Smooth muscle cell of the brain vasculature (primary cell): ENCODE data around the gene CAPN15.

Source experiments
- DNase-seq: peaks from one replicate; pipeline ENCODE4 v3.0.0-alpha.2; 2012; ENCODE audit warnings: low read depth, low spot score

Gene CAPN15

DNA sequence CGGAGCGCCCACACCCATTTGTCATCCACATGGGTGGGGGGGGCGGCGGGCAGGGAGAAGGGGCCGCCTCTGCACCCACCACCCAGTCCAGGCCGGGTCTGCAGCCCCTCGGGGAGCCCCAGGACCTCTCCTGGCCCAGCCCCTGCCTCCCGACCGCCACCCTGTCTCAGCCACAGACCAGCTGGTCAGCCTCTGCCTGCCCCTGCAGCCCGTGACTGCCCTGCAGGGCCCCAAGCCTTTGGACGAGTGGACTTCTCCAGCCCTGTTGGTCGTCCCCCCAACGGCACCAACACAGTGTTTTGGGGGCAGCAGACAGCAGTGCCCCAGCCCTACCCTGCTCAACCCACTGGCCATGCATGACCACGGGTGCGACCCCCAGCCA is 33.9 kb downstream of the CAPN15 start:
- no peak for DNase-seq

DNA sequence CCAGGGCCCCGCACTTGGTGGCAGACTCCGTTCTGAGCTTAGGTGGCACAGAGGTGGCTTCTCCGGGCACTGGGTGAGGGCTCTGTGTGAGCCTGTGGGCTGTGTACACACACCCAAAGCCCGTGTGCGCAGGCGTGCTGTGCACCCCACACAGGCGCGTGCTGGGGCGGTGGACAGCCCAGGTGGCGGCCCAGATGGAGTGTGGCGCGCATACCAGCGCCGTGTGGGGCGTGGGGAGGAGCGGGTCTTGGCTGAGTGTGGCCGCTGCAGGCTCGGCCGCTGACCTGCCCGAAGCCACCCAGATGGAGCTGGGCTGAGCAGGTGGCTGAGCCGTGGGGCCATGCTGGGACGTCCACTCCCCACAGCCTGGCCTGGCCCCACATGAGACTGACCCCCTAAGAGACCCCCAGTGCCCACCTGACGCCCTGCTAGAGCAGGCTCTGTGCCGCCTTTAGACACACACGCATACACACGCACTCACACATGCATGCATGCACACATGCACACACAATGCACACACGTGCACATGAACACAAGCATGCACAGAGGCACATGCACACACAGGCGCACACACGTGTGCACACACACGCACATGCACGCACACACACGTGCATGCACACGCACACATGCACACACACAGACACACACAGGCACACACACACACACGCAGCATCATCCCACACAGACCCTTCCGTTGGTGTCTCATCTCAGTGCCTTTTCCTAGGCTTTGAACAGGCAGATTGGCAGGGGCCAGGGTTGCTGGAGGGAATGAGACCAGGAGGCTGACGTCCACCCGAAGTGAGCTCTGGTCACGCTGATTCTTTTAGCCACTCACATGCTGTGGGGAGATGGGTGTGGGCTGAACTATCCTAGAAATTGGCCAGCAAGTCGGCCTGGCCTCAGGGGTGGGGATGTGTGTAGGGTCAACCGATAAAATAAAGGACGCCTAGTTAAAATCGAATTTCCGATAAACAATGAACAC is 34.7 kb downstream of the CAPN15 start:
- DNase-seq: no peak

DNA sequence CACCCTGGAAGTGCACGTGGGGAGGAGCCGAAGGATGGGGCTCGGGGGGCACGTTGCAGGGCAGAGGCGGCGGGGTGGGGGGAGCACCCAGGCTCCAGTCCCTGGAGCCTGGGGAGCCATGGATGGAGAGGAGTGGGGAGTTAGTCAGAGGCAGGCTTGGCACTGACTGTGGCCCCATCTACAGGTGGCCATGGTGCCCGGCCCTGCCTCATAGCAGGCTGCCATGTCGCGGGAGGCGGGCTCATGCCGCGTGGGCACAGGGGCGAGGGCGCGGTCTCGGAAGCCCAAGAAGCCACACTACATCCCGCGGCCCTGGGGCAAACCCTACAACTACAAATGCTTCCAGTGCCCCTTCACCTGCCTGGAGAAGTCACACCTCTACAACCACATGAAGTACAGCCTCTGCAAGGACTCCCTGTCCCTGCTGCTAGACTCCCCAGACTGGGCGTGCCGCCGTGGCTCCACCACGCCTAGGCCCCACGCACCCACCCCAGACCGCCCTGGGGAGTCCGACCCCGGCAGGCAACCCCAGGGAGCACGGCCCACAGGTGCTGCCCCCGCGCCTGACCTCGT is 35.6 kb downstream of the CAPN15 start:
- DNase-seq: no peak

DNA sequence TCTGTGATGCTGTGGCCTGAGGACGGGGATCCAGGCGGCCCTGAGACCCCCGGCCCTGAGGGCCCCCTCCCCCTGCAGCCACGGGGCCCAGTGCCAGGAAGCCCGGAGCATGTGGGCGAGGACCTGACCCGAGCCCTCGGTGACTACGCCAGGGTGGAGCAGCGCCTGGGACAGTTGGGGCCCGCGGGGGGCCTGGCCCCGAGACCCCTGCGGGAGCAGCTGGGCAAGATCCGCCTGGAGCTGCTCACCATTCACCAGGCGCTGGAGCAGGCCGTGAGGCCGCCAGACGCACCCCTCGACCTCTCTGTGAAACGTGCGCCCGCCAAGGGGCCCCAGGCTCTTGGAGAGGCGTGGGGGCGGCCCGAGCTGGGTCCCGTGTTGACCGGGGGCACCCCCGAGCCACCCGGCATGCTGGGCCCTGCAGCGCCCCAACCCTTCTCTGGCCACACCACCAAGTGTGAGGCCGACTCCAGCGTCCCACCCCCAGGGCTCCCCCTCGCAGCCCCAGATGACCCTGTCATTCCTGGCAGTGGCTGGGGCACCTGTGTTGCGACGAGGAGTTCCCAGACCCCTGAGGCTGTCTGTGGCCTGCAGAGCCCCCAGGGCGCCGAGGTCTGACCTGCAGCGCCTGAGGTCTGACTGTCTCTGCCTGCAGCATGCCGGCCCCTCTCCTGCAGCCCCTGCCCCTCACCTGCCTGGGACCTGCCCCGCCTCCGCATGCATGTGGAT is 37.3 kb downstream of the CAPN15 start:
- DNase-seq: no peak

DNA sequence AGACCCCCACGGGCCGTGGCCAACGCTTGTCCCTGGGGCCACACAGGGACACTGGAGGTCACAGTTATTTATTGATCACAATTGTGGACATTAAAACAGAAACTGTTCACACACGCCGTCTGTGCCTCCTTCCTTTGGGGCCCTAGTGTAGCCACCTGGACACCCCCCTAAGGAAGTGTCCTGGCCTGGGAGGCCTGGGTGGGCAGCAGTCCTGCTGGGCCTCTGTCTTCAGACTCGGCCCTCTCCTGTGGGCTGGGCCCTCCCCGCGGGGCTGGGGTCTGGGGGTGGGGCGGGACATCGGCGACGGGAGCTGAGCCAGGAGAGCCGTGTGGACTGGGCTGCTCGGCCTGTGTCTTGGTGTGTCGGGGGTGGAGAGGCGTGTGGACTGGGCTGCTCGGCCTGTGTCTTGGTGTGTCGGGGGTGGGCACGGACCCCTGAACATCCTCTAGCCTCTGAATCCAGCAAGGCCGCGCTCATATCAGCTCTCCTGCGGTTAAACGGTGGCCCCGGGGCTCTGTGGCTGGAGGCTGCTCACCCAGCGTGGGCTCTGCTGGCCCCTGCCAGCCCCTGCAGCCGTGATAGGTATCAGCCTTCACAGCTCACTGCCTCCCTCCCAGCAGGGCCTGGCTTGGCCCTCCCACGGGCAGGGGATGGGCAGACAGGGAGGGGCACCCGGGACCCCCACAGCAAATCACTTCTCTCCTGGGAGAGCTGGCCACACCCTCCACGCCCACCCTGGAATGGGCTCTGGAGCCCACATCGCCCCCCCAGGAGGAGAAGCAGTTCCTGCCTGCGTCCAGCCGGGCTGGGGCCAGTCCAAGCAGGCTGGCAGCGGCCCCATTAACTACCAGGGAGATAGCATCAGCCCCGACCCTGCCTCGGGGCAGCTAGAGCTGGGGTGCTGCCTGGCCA is 38.2 kb downstream of the CAPN15 start:
- no peak for DNase-seq

DNA sequence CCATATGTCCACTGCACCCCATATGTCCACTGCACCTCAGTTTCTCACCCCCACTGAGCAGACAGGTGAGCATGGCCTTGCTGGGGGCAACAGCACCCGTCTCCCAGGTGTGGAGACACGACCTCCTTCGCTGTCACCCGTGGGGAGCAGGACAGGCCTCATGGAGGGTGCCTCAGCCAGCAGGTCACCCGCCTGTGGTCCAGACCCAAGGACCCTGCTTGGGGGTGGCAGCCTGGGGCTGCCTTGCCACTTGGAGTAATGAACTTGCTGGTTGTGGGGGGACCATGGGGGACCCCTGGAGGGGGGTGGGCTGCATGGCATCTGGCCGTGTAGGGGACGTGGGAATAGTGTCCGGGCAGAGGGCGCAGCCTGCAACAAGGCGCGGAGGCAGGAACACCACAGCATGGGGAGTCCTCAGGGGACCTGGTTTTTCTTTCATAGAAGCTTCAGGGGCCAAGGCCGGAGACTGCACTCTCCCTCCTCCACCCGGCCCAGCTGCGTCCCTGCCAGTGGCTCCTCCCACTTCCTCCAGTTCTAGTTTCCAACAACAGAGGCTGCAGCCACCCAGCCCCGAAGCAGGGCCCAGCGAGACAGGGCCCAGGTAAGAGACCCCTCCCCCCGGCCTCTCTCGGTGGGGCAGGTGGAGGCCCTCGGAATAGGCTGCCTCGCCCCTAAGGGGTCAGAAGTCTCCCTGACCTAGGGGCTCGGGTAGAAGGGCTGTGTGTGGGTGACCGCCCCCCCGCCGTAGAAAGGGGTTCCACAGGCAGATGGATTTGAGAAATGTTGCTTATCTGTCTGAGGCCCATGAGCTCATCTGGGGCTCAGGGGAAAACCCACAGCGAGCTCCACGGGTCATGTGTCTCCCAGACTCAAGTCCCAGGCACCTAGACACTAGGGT is 39.2 kb downstream of the CAPN15 start, which contains the start of gene NHLRC4:
Gene NHLRC4, plus strand, starts transcription at position 531 of the 898 bp plus-strand sequence. CDS start 1,043 bp downstream, outside the sequence.
- no peak for DNase-seq

DNA sequence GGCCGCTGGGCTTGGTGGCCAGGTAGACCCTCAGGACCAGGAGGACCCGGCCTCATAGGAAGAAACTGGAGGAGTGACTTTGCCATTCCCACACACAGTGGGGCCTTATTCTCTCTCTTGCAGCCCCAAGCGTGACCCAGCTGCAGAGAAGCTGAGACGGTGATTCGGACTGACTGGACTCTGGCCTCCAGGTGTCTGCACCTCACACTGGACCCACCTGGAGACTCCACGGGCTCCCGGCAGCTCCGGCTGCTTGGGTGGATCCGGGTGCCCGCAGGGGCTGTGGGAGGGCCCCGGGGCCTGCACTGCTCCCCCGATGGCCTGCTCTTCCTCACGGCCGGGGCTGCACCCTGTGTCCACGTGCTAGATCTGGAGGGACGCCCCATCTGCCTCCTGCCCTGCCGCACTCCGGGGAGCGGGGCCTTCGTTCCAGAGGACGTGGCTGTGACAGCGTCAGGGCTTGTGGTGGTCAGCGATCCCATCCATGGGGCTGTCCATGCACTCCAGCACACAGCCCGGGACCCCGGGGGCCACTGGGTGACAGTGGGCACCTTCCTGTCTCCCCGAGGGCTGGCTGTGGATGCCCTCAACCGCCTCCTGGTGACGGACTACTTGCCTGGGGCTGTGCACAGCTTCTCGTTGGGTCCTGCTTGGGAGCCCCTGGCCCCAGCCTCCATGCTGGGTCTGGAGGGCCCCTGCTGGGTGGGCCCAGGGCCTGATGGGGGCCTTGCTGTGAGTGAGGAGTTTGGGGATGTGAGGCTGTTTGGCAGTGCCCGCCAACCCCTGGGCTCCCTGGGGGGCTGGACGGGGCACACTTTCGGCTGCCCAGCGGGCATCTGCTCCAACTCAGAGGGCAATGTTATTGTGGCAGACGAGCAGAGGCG is 40.1 kb downstream of the CAPN15 start:
- no peak for DNase-seq

DNA sequence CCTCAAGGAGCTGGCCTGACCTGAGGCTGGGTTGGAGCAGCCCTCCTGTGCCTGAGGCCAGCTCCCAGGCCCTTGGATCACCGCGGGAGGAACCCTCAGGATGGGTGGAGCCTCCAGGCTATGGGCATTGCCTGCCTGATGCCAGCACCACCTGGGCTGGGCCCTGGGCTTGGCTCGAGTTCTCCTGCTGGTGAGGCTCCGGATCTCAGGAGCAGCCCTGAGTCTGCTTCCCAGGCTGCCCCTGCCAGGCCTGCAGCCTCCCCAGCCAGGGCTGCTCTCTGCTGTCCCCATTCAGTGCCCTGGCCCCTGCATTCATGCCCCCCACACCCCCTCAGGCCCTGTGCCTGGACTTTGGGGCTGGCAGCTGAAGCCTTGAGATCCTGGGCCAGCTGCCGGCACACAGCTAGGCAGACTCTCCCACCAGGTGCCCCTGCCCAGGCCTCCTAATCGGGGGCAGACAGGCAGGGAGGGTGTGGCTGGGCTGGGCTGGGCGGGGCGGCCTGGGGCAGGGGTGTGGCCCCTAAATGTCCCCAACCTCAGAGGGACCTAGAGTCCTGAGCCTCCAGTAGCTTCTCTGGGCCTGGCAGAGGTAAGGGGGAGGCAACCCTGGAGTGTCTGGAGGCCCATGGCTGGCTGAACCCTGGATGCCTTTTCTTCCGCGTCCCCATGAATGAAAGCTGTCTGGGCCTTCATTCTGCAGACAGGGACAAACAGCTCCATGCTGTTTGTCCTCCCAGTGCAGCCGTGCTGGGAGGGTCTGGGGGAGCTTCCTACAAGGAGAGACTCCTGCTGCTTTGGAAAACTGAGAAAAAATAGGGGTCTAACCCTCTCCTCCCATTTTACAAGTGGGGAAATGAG is 41.1 kb downstream of the CAPN15 start:
- DNase-seq: no peak

DNA sequence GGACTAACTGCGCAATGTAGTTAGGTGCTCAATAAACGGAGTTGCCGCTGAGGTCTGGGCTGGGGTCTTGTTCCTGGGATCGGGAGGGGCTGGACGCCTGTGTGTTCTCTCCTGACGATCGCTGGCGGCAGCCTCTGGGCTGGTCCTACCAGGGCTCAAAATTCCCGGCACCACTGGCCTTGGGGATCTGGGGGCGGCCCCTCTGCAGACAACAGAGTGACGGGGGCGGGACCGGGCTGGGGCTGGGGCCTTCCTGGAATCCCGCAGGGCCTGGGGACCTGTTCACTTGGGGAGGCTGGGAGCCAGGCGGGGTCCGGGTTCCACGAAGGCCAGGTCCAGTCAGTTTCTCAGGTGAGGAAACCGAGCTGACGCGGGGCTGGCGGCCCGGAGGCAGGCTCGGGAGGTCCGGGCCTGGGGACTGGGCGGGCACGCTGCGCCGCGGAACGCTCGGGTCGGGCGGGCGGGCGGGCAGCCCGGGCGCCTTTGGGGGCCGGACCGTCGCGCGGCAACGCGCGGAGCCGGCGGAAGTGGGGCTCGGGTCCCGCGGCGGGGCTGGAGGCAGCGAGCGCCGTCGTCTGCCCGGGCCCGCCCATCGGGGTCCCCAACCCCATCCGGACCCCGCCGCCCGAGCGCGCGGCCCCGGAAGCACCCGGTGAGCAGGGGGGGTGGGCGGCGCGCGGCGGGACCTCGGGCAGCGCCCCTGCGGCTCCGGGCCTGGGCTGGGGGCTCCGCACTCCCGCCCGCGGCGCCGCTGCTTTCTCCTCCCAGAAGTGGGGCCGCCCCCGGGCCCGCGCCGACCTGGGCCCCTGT is 42.1 kb downstream of the CAPN15 start, which contains the start of gene PIGQ:
Gene PIGQ, plus strand, starts transcription at position 524 of the 810 bp plus-strand sequence. CDS start 4,107 bp downstream, outside the sequence.
- no peak for DNase-seq

DNA sequence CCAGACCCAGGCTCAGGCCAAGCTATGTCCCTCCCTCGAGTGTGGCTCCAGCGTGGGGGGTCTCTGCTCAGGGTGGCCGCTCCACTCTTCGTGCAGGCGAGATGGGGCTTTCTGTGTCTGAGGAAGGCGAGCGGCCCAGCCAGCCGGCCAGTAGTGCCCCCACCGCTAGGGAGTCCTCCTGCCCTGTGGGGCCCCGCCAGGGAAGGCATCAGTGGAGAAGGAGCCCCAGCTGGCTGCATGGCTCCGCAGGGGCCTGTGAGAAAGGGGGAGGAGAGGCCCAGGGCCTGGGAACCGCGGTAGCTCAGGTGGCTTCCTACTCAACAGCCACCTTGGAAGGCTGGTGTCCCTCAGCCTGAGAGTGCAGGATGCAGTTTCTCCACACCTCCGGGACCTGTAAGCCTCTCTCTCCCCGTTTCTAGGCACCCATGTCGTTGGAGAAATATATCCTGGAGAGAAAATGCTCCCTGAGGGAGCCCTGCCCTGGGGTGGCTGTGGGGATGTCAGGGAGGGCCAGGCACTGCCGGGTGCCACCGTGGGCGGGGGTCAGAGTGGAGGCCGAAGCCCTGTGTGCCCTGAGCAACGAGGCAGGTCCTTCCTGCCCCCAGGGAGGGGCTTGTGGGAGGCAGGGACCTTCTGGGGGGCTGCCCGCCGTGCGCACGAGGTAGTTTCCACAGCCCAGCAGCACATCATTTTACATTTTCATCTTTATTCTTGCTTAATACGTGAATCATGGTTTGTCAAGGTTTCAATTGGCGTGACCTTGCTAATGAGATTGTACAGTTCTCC is 45.5 kb downstream of the CAPN15 start:
- no peak for DNase-seq

DNA sequence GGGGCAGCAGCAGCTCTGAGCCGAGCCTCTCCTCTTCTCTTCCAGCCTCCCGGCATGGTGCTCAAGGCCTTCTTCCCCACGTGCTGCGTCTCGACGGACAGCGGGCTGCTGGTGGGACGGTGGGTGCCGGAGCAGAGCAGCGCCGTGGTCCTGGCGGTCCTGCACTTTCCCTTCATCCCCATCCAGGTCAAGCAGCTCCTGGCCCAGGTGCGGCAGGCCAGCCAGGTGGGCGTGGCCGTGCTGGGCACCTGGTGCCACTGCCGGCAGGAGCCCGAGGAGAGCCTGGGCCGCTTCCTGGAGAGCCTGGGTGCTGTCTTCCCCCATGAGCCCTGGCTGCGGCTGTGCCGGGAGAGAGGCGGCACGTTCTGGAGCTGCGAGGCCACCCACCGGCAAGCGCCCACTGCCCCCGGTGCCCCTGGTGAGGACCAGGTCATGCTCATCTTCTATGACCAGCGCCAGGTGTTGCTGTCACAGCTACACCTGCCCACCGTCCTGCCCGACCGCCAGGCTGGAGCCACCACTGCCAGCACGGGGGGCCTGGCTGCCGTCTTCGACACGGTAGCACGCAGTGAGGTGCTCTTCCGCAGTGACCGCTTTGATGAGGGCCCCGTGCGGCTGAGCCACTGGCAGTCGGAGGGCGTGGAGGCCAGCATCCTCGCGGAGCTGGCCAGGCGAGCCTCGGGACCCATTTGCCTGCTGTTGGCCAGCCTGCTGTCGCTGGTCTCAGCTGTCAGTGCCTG is 46.7 kb downstream of the CAPN15 start:
- no peak for DNase-seq

DNA sequence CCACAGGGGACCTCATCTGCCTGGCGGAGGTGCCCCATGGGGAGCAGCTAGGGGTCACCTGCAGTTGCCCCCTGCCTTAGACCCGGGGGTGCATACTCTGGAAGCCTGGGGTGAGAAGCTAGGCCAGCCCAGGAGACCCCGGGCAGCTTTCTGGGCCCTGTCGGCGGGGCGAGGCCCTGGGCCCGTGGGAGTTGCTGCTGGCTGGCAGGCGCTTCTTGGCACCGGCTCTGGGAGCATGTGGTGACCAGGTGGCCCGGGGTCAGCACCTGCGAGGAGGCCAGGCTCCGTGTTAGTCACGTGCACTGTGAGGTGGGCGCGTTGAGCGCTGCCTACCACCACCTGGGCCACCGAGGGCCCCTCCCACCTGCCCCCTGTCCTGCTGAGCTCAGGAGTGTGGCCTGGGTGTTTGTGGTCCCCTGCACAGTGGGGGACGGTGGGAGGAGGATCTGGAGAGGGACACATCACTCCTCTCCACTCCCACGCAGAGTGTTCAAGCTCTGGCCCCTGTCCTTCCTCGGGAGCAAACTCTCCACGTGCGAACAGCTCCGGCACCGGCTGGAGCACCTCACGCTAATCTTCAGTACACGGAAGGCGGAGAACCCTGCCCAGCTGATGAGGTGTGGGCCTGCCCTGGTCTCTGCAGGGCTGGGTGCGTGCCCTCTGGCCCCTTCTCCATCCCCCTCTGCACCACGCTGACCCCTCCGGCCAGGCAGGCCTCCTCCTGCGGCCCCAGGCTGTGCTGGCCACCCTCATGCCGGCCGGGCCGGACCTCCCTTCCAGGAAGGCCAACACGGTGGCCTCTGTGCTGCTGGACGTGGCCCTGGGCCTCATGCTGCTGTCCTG is 48.1 kb downstream of the CAPN15 start:
- DNase-seq: no peak

DNA sequence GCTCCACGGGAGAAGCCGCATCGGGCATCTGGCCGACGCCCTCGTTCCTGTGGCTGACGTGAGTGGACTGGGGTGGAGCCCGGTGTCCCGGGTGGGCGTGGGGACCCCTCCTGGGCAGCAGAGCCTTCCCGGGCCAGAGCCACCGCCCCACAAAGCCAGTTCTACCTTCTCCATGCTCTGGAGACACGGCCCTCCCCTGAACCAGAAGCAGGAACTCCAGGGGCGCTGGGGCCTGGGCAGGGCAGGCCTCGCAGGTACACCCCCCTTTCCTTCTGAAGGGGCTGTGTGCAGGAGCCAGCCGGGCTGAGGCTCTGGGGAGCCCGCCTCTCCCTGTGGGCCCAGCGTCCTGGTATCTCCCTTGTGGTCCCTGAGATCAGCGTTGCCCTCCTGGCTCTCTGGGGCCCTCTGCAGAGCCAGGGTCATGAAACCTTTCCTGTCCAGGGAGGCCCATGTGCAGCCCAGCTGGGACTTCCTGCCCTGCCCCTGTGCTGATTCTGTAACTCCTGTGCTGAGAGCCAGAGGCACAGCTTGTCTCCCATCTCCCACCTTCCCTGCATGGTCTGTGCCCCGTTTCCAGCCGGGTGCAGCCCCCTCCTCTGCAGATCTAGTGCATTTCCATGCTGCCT is 48.8 kb downstream of the CAPN15 start:
- DNase-seq: no peak

DNA sequence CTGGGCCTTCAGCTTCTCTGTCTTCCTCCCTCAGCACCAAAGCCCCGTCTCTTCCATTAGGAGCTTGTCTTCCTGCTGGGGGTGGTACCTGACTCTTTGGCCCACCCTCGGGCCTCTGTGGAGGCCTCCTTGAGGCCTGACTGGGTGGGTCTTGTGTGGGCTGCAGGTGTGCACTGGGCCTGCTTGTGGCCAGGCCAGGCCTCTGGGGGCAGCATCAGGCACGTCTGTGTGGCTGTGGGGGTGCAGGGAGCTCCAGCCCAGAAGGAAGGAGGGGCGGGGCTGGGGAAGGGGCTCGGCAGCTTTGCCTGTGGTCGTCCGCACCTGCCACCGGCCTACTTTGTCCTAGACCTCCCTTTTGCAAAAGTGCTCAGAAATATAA is 49.3 kb downstream of the CAPN15 start:
- no peak for DNase-seq
